GM21515 (cell line): ENCODE measurements around the gene DCHS1.

Experiments
- ATAC-seq: cut with Tn5 transposase; IDR thresholded peaks from one replicate; pipeline ENCODE4 v1.9.1; 2021; ENCODE audit not compliant: unreplicated experiment

Gene DCHS1

GRCh38 chr11:6629892-6630631, 25.5 kb downstream of the DCHS1 start:
- ATAC-seq, result no peak

- ATAC-seq, result no peak
Measured at GRCh38 chr11:6629573-6629891, 26.1 kb downstream of the DCHS1 start.

GRCh38 chr11:6628526-6628925, 27.1 kb downstream of the DCHS1 start:
- ATAC-seq, result no peak

- ATAC-seq, result peak; percentile 62
Measured at GRCh38 chr11:6627762-6628241, 27.8 kb downstream of the DCHS1 start.

- ATAC-seq, result no peak
Measured at GRCh38 chr11:6626971-6627761, 28.4 kb downstream of the DCHS1 start.

GRCh38 chr11:6625832-6626420, 29.7 kb downstream of the DCHS1 start:
- ATAC-seq, result no peak

- ATAC-seq, result no peak
Measured at GRCh38 chr11:6625156-6625831, 30.3 kb downstream of the DCHS1 start.

GRCh38 chr11:6623391-6624363, 31.9 kb downstream of the DCHS1 start:
- ATAC-seq, result no peak

GRCh38 chr11:6622261-6623171, 33.1 kb downstream of the DCHS1 start:
- ATAC-seq, result no peak

- no peak for ATAC-seq
Measured at GRCh38 chr11:6621711-6622211, 33.8 kb downstream of the DCHS1 start.

GRCh38 chr11:6620636-6621035, 35.0 kb downstream of the DCHS1 start:
- ATAC-seq, result no peak

- ATAC-seq, result peak; percentile 98
Measured at GRCh38 chr11:6619004-6619745, 36.4 kb downstream of the DCHS1 start, which contains the start of gene TPP1. Gene TPP1, minus strand, starts transcription at chr11:6619422. Its CDS starts 22 bp downstream, at chr11:6619400.

GRCh38 chr11:6618117-6619003, 37.2 kb downstream of the DCHS1 start:
- ATAC-seq, result peak; percentile 10

GRCh38 chr11:6617315-6617781, 38.3 kb downstream of the DCHS1 start:
- no peak for ATAC-seq

GRCh38 chr11:6616596-6617250, 38.9 kb downstream of the DCHS1 start:
- no peak for ATAC-seq

- ATAC-seq, result no peak
Measured at GRCh38 chr11:6615882-6616585, 39.6 kb downstream of the DCHS1 start.
